Muscle layer of duodenum (tissue), 2 donors: ENCODE data around the gene PIM3.

Source experiments
- H3K27ac ChIP-seq: one replicate; pipeline ENCODE4 v1.7.0; 2013; ENCODE audit warnings: mild to moderate bottlenecking, low read length
- H3K27me3 ChIP-seq: one replicate; pipeline ENCODE4 v1.7.0; 2013; ENCODE audit warnings: low read depth, mild to moderate bottlenecking, control low read depth, low read length
- H3K36me3 ChIP-seq, 2 donors: one replicate each; pipeline ENCODE4 v1.7.0; 2013; ENCODE audit warnings: low read length in 2 of 2, control low read depth in 1 of 2, mild to moderate bottlenecking in 1 of 2; ENCODE audit not compliant: insufficient read depth in 2 of 2, control insufficient read depth in 1 of 2
- H3K4me1 ChIP-seq, 2 donors: one replicate each; pipeline ENCODE4 v1.7.0; 2013; ENCODE audit warnings: low read length in 2 of 2, mild to moderate bottlenecking in 2 of 2, control low read depth in 1 of 2, moderate library complexity in 1 of 2; ENCODE audit not compliant: insufficient read depth in 2 of 2, control insufficient read depth in 1 of 2
- H3K4me3 ChIP-seq, 2 donors: one replicate each; pipeline ENCODE4 v1.7.0; 2013; ENCODE audit warnings: low read length in 2 of 2, low read depth in 1 of 2, mild to moderate bottlenecking in 1 of 2
- H3K9me3 ChIP-seq, 2 donors: one replicate each; pipeline ENCODE4 v1.7.0; 2013; ENCODE audit warnings: low read length in 2 of 2, control low read depth in 1 of 2, mild to moderate bottlenecking in 1 of 2; ENCODE audit not compliant: control insufficient read depth in 1 of 2
- donor health status: healthy.

PIM3 gene

DNA sequence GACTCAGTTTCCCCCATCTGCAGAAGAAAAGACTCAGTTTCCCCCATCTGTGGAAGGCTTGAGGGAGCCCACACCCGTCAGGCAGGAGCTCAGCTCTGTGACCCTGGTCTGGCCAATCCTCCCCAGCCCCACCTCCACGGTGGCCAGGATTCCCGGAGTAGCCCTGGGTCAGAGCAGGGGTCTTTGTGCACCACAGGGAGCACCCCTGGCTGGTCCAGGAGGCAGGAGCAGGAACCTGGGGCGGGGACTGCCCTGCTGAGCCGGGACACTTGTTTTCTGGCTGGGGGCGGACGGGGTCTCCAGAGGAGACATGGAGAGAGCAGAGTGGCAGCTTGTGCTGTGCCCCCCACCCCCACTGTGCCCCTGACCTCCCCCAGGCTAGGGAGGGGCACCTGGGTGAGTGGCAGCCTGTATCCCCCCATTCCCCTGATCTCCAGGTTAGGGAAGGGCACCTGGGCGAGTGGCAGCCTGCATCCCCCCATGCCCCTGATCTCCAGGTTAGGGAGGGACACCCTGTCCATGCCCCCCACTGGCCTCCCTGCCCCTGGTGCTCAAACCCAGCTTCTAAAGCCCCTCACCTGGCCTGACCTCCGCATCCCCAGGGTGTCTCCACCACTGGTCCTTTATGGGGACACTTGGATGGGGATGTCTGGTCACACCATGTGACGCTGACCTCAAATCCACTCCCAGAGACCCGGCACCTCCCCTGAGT is 33.2 kb downstream of the PIM3 start:
- no peaks in the 10 kb centered on the region for H3K27me3 ChIP-seq
- H3K27ac ChIP-seq: no peak overlapping the region
- peaks cover 0 to 3% of the 10 kb centered on the region in 2 donors for H3K4me1 ChIP-seq
- H3K36me3 ChIP-seq: no peaks in the 10 kb centered on the region
- H3K9me3 ChIP-seq: peaks cover 0 to 15% of the 10 kb centered on the region in 2 donors
- H3K4me3 ChIP-seq: no peak overlapping the region

- Histone ChIP-seq H3K4me1 (peaks cover 0 to 3% of the 10 kb centered on the region in 2 donors), H3K27ac (no peak overlapping the region), H3K9me3 (peaks cover 0 to 15% of the 10 kb centered on the region in 2 donors), H3K4me3 (no peak overlapping the region), H3K36me3 (no peaks in the 10 kb centered on the region), H3K27me3 (no peaks in the 10 kb centered on the region)
Measured at GRCh38 chr22:49994361-49995040, 33.9 kb downstream of the PIM3 start.

GRCh38 chr22:49995041-49995360 is 34.4 kb downstream of the PIM3 start:
- peaks cover 0 to 3% of the 10 kb centered on the region in 2 donors for H3K4me1 ChIP-seq
- H3K36me3 ChIP-seq: no peaks in the 10 kb centered on the region
- no peaks in the 10 kb centered on the region for H3K27me3 ChIP-seq
- H3K9me3 ChIP-seq: peaks cover 0 to 15% of the 10 kb centered on the region in 2 donors
- no peak overlapping the region for H3K27ac ChIP-seq
- no peak overlapping the region for H3K4me3 ChIP-seq

DNA sequence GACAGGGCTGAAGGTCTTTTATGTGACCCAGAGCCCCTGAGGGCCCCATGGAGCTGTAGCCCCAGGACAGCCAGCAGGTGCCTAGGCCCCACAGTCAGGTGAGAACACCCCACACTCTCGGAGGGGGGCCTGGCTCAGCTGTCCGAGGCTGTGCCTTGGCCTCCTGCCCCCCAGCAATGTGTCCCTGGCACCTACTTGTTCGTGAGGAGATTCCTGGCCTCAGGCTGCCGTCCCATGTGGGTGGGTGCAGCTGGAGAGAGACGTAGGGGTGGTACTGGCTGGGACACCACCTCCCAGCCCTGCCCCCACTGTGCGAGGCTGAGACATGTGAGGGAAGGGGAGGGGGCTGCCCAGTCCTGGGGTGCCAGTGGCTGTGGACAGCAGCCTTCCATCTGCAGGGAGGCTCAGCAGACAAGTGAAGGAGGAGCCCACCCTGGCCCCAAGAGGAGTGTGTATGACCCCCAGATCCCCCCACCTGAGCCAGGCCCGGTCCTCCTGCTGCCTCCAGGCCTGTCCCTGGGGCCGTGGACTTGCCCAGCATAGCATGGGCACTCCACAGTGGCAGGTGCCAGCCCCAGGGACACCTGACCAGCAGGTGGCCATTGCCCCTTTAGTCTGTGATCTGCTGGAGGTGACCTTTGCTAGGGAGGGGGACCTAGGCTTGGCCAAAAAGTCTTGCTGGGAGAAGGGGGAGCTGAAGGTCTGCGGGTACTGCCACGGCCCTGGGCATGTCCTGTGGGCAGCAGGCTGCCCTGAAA is 35.0 kb downstream of the PIM3 start:
- H3K9me3 ChIP-seq: peaks cover 0 to 13% of the 10 kb centered on the region in 2 donors
- H3K27me3 ChIP-seq: no peaks in the 10 kb centered on the region
- no peak overlapping the region for H3K4me3 ChIP-seq
- no peaks in the 10 kb centered on the region for H3K36me3 ChIP-seq
- H3K4me1 ChIP-seq: peaks cover 0 to 3% of the 10 kb centered on the region in 2 donors
- no peak overlapping the region for H3K27ac ChIP-seq

GRCh38 chr22:49996119-49996517 is 35.5 kb downstream of the PIM3 start:
- no peak overlapping the region for H3K27ac ChIP-seq
- H3K4me1 ChIP-seq: peaks cover 0 to 3% of the 10 kb centered on the region in 2 donors
- no peaks in the 10 kb centered on the region for H3K36me3 ChIP-seq
- no peaks in the 10 kb centered on the region for H3K27me3 ChIP-seq
- H3K9me3 ChIP-seq: peaks cover 0 to 10% of the 10 kb centered on the region in 2 donors
- H3K4me3 ChIP-seq: no peak overlapping the region

DNA sequence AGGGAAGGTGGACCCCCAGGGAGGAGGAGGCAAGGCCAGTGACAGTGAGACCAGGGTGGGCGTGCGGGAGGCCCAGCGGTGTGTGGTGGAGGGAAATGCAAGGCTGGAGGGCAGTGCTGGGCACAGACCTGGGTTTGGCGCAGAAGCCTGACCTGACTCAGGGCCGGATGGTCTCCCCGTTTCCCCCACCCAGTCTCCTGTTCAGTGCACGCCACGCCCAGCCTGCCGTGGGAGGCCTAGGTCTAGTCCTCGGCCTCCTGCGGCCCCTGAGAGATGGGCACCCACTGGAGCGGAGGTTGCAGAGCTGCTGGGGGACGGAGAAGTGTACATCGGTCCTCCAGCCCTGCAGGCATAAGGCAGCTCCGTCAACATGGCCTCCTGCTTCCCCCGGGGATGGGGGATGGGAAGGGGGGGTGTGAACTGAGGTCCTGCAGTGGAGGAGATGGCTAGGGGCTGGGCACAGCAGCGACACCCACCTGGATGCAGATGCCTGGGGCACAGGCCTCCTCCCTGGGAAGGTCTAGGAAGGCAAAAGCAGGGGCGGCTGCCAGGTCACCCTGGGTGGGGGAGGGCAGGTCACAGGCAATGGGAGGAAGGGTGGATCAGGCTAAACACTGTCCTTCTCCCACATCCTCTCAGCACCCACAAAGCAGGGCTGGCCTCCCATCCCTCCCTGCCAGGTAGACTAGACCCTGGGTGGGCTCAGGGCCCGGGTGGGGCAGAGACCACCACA is 36.1 kb downstream of the PIM3 start:
- no peaks in the 10 kb centered on the region for H3K36me3 ChIP-seq
- no peak overlapping the region for H3K4me3 ChIP-seq
- no peak overlapping the region for H3K27ac ChIP-seq
- H3K27me3 ChIP-seq: no peaks in the 10 kb centered on the region
- H3K4me1 ChIP-seq: peaks cover 0 to 3% of the 10 kb centered on the region in 2 donors
- peaks cover 0 to 5% of the 10 kb centered on the region in 2 donors for H3K9me3 ChIP-seq

DNA sequence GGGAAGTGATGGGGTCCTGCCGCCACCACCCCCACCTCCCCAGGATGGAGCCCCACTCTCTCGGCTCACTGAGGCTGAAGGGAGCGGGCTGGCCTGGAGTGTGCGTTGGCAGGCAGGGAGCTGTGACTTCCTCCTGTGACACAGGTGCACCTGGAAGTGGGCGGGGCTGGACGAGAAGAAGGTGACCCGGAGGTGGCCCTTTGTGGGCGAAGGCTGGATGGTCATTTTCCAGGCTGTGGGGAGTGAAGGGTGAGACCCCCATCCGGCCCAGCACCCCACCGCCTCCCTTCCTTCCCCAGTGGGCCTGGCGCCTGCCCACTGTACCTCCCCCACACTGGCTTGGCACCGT is 36.7 kb downstream of the PIM3 start:
- H3K4me3 ChIP-seq: no peak overlapping the region
- no peak overlapping the region for H3K27ac ChIP-seq
- no peaks in the 10 kb centered on the region for H3K36me3 ChIP-seq
- H3K4me1 ChIP-seq: peaks cover 0 to 3% of the 10 kb centered on the region in 2 donors
- H3K9me3 ChIP-seq: peaks cover 0 to under 1% of the 10 kb centered on the region in 2 donors
- no peaks in the 10 kb centered on the region for H3K27me3 ChIP-seq

DNA sequence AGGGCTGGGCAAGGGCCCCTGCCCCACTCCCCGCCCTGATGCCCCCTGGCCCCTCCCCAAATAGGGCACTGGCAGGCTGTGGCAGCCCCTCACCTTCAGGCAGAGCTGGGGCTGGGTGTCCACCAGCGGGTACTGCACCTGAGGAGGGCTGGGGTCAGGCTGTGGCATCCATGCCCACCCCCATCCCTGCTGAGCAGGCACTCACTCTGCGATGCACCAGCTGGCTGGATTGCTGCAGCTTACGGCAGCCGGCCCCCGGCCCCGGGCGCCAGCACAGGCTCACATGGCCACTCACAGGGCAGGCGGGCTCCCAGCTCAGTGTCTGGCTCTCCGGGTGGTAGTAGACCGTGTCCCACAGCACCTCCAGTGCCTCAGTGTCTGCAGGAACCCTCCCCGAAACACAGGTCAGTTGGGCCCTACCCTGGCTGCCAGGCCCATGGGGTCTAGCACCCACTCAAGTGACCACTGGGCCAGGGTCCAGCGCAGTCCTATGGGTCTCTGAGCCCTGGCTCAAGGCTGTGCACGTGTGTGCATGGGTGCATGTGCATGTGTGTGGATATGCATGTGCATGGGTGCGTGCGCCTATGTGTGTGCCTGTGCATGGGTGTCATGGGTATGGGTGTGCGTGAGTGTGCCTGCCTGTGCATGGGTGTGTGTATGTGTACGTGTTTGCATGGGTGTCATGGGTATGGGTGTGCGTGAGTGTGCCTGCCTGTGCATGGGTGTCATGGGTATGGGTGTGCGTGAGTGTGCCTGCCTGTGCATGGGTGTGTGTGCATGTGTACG is 37.6 kb downstream of the PIM3 start:
- Histone ChIP-seq H3K27ac (no peak overlapping the region), H3K4me3 (no peak overlapping the region), H3K4me1 (no peaks in the 10 kb centered on the region)

DNA sequence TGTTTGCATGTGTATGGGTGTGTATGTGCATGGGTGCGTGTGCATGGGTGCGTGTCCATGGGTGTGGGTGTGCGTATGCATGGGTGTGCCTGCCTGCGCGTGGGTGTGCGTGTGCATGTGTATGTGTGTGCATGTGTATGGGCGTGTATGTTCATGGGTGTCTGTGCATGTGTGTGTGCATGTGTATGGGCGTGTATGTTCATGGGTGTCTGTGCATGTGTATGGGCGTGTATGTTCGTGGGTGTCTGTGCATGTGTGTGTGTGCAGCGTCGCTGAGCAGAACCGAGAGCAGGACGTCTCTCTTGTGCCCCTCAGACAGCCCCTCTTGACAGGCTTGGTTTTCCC is 38.1 kb downstream of the PIM3 start:
- H3K4me3 ChIP-seq: no peak overlapping the region
- H3K27me3 ChIP-seq: no peaks in the 10 kb centered on the region
- no peak overlapping the region for H3K27ac ChIP-seq
- no peaks in the 10 kb centered on the region for H3K36me3 ChIP-seq
- no peaks in the 10 kb centered on the region for H3K4me1 ChIP-seq
- no peaks in the 10 kb centered on the region for H3K9me3 ChIP-seq

More for the DNA sequence above, 37.6 kb downstream of the PIM3 start:
- H3K9me3 ChIP-seq: no peaks in the 10 kb centered on the region
- H3K36me3 ChIP-seq: no peaks in the 10 kb centered on the region
- no peaks in the 10 kb centered on the region for H3K27me3 ChIP-seq

DNA sequence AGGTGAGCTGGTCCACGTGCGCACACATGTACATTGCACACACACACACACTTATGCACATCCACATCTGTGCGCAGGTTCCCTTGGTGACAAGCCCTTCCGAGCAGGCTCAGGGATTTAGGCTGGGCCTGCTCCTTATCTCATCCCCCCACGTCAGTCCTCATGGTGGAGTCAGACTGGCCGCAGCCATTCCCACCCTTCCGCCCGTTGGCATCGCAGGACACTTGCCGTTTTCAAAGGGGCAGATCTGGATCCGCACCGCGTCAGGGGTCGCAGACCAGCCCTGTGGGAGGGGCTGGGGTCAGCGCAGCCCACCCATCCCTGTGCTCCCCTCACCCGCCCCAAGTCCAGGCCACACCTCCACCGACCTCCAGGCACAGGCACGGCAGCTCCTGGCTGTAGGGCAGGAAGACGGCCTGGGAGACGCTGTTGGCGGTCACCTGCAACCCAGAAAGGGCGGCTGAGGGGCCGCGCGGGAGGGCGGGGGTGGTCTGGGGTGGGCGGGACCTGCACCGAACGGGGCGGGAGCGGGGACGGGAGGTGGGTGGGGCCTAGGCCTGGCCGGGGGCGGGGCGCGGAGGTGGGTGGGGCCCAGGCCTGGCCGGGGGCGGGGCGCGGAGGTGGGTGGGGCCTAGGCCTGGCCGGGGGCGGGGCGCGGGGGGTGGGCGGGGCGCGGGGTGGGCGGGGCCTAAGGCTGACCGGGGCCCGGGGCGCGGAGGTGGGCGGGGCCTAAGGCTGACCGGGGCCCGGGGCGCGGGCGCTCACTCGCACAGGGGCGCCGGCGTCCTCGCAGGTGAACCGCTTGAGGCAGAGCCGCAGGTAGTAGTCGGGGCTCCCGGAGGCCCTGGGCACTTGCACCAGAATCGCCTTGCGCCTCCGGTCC is 38.7 kb downstream of the PIM3 start:
- Histone ChIP-seq H3K27ac (no peak overlapping the region), H3K27me3 (no peaks in the 10 kb centered on the region), H3K9me3 (no peaks in the 10 kb centered on the region), H3K4me1 (no peaks in the 10 kb centered on the region), H3K4me3 (no peak overlapping the region), H3K36me3 (no peaks in the 10 kb centered on the region)
